Measurements from ENCODE around the gene LY6G6D. TPM values are rescaled to one million over a fixed set of nuclear protein-coding genes. Genes with fewer than 3 reads are reported as not detected.
A peak's percentile ranks its signal among the peaks of the same experiment; 100 is the strongest.

The LY6G6D gene
- total and polyA plus RNA-seq, 2 of the 13 experiments (the other 11 are each of a cell fraction or from before 2014, with no cell fraction given), result not detected

- peak; percentile 96 for TF ChIP-seq HOXA3 (CRISPR knock-in tag; IDR thresholded peaks at IDR 0.05)
- TF ChIP-seq ZNF274 (CRISPR knock-in tag; IDR thresholded peaks at IDR 0.05), result no peak; the same call in 1 of the 2 replicates
- TF ChIP-seq, protein P1, sequence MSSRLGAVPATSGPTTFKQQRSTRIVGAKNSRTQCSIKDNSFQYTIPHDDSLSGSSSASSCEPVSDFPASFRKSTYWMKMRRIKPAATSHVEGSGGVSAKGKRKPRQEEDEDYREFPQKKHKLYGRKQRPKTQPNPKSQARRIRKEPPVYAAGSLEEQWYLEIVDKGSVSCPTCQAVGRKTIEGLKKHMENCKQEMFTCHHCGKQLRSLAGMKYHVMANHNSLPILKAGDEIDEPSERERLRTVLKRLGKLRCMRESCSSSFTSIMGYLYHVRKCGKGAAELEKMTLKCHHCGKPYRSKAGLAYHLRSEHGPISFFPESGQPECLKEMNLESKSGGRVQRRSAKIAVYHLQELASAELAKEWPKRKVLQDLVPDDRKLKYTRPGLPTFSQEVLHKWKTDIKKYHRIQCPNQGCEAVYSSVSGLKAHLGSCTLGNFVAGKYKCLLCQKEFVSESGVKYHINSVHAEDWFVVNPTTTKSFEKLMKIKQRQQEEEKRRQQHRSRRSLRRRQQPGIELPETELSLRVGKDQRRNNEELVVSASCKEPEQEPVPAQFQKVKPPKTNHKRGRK (CRISPR knock-in tag; IDR thresholded peaks at IDR 0.05), result peak; percentile 64; the same call in 1 of the 2 replicates
- no peak for TF ChIP-seq EHMT2 (IDR thresholded peaks at IDR 0.05; ENCODE audit: borderline replicate concordance, low read depth, low read length)
- TF ChIP-seq KMT2B (CRISPR knock-in tag; IDR thresholded peaks at IDR 0.05), result peak; percentile 84
- peak; percentile 91 for TF ChIP-seq ZNF331 (CRISPR knock-in tag; IDR thresholded peaks at IDR 0.05)
- TF ChIP-seq FOXP4 (CRISPR knock-in tag; IDR thresholded peaks at IDR 0.05), result peak; percentile 58
- TF ChIP-seq, protein P2, sequence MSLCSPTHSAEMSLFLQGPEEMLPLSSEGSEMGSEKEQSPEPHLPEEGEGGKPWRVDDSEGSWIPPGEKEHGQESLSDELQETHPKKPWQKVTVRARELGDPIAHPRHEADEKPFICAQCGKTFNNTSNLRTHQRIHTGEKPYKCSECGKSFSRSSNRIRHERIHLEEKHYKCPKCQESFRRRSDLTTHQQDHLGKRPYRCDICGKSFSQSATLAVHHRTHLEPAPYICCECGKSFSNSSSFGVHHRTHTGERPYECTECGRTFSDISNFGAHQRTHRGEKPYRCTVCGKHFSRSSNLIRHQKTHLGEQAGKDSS (CRISPR knock-in tag; IDR thresholded peaks at IDR 0.05; ENCODE audit: borderline replicate concordance, low read depth), result 0 out of 2 replicates have a peak, but pooled peaks have one; percentile 10
- peak; percentile 66; the same call in 1 of the 2 replicates for TF ChIP-seq ZNF292 (CRISPR knock-in tag; IDR thresholded peaks at IDR 0.05; ENCODE audit: borderline replicate concordance, low read depth)
- TF ChIP-seq FOXO4 (CRISPR knock-in tag; conservative IDR thresholded peaks at IDR 0.05), result no peak
- no peak for TF ChIP-seq SRSF9 (IDR thresholded peaks at IDR 0.05; ENCODE audit: borderline replicate concordance, insufficient read depth, low read depth, low read length, poor library complexity, severe bottlenecking)
- TF ChIP-seq PREB (CRISPR knock-in tag; IDR thresholded peaks at IDR 0.05), result no peak
- no peak for TF ChIP-seq DPF2 (CRISPR knock-in tag; IDR thresholded peaks at IDR 0.05; ENCODE audit: borderline replicate concordance, low read depth)
- TF ChIP-seq GLI4 (CRISPR knock-in tag; IDR thresholded peaks at IDR 0.05; ENCODE audit: borderline replicate concordance), result no peak
- TF ChIP-seq YY1 (IDR thresholded peaks at IDR 0.05; ENCODE audit: insufficient read depth, insufficient replicate concordance, low read depth, low read length), result peak; percentile 72
- TF ChIP-seq MYNN (CRISPR knock-in tag; IDR thresholded peaks at IDR 0.05; ENCODE audit: low read depth), result no peak; the same call in 1 of the 2 replicates
- TF ChIP-seq MXI1 (IDR thresholded peaks at IDR 0.05; ENCODE audit: borderline replicate concordance, low read depth, low read length), result peak; percentile 90; the same call in 1 of the 3 replicates
- peak; percentile 94 for TF ChIP-seq KAT7 (CRISPR knock-in tag; IDR thresholded peaks at IDR 0.05; ENCODE audit: borderline replicate concordance)
- no peak for TF ChIP-seq ZNF225 (CRISPR knock-in tag; IDR thresholded peaks at IDR 0.05)
- peak; percentile 79; the same call in 1 of the 2 replicates for TF ChIP-seq ZNF788 (CRISPR knock-in tag; IDR thresholded peaks at IDR 0.05; ENCODE audit: borderline replicate concordance)
- no peak for TF ChIP-seq ZNF619 (CRISPR knock-in tag; IDR thresholded peaks at IDR 0.05)
These were observed 12.1 kb upstream of the LY6G6D start, which contains the start of gene ABHD16A (continued) for GRCh38 chr6:31702819-31703716.

Measured in HepG2 (cell line).